ENCODE data around the gene CEP128. TPM values are rescaled to one million over a fixed set of nuclear protein-coding genes. Genes with fewer than 3 reads are reported as not detected.

Gene CEP128
- total RNA-seq, 1 donor from 2014 or later, result 9.7 TPM

GRCh38 chr14:80958939-80959338 lies 17.4 kb upstream of the CEP128 start:
- no peaks in the 10 kb centered on the region for H3K9me3 Mint-ChIP-seq (ENCODE audit: unreplicated experiment)

GRCh38 chr14:80958226-80958625 lies 16.7 kb upstream of the CEP128 start:
- H3K36me3 Mint-ChIP-seq (ENCODE audit: unreplicated experiment), result no peaks in the 10 kb centered on the region
- peaks cover 59% of the 10 kb centered on the region for H3K27me3 Mint-ChIP-seq (ENCODE audit: unreplicated experiment)
- no peaks in the 10 kb centered on the region for H3K9me3 Mint-ChIP-seq (ENCODE audit: unreplicated experiment)
- H3K27ac Mint-ChIP-seq (ENCODE audit: unreplicated experiment), result no peak overlapping the region
- H3K4me3 Mint-ChIP-seq (ENCODE audit: unreplicated experiment), result no peak overlapping the region
- no peak for DNase-seq (ENCODE audit: extremely low spot score, unreplicated experiment)
- peaks cover 8% of the 10 kb centered on the region for H3K4me1 Mint-ChIP-seq (ENCODE audit: unreplicated experiment)
- no peak for TF ChIP-seq CTCF (IDR thresholded peaks at IDR 0.05)

More at GRCh38 chr14:80958939-80959338, 17.4 kb upstream of the CEP128 start:
- Mint-ChIP-seq H3K27me3 (ENCODE audit: unreplicated experiment) (peaks cover 60% of the 10 kb centered on the region), H3K4me1 (ENCODE audit: unreplicated experiment) (peaks cover 8% of the 10 kb centered on the region), H3K4me3 (ENCODE audit: unreplicated experiment) (no peak overlapping the region), H3K36me3 (ENCODE audit: unreplicated experiment) (no peaks in the 10 kb centered on the region), H3K27ac (ENCODE audit: unreplicated experiment) (no peak overlapping the region)
- TF ChIP-seq CTCF (IDR thresholded peaks at IDR 0.05), result no peak
- DNase-seq (ENCODE audit: extremely low spot score, unreplicated experiment), result no peak

- peaks cover 8% of the 10 kb centered on the region for H3K4me1 Mint-ChIP-seq (ENCODE audit: unreplicated experiment)
- H3K36me3 Mint-ChIP-seq (ENCODE audit: unreplicated experiment), result no peaks in the 10 kb centered on the region
- TF ChIP-seq CTCF (IDR thresholded peaks at IDR 0.05), result no peak
- no peak overlapping the region for H3K27ac Mint-ChIP-seq (ENCODE audit: unreplicated experiment)
- no peaks in the 10 kb centered on the region for H3K9me3 Mint-ChIP-seq (ENCODE audit: unreplicated experiment)
- no peak overlapping the region for H3K4me3 Mint-ChIP-seq (ENCODE audit: unreplicated experiment)
- H3K27me3 Mint-ChIP-seq (ENCODE audit: unreplicated experiment), result peaks cover 55% of the 10 kb centered on the region
- DNase-seq (ENCODE audit: extremely low spot score, unreplicated experiment), result no peak
These were observed 16.1 kb upstream of the CEP128 start for GRCh38 chr14:80957613-80958012.

GRCh38 chr14:80956922-80957321 lies 15.4 kb upstream of the CEP128 start:
- no peak for TF ChIP-seq CTCF (IDR thresholded peaks at IDR 0.05)
- H3K36me3 Mint-ChIP-seq (ENCODE audit: unreplicated experiment), result no peaks in the 10 kb centered on the region
- H3K27me3 Mint-ChIP-seq (ENCODE audit: unreplicated experiment), result peaks cover 57% of the 10 kb centered on the region
- no peak overlapping the region for H3K27ac Mint-ChIP-seq (ENCODE audit: unreplicated experiment)
- H3K4me3 Mint-ChIP-seq (ENCODE audit: unreplicated experiment), result no peak overlapping the region
- H3K4me1 Mint-ChIP-seq (ENCODE audit: unreplicated experiment), result peaks cover 8% of the 10 kb centered on the region
- no peaks in the 10 kb centered on the region for H3K9me3 Mint-ChIP-seq (ENCODE audit: unreplicated experiment)
- DNase-seq (ENCODE audit: extremely low spot score, unreplicated experiment), result no peak

- peaks cover 8% of the 10 kb centered on the region for H3K4me1 Mint-ChIP-seq (ENCODE audit: unreplicated experiment)
- no peak overlapping the region for H3K27ac Mint-ChIP-seq (ENCODE audit: unreplicated experiment)
- H3K9me3 Mint-ChIP-seq (ENCODE audit: unreplicated experiment), result no peaks in the 10 kb centered on the region
- H3K27me3 Mint-ChIP-seq (ENCODE audit: unreplicated experiment), result peaks cover 60% of the 10 kb centered on the region
- DNase-seq (ENCODE audit: extremely low spot score, unreplicated experiment), result no peak
- H3K4me3 Mint-ChIP-seq (ENCODE audit: unreplicated experiment), result no peak overlapping the region
- TF ChIP-seq CTCF (IDR thresholded peaks at IDR 0.05), result no peak
- H3K36me3 Mint-ChIP-seq (ENCODE audit: unreplicated experiment), result no peaks in the 10 kb centered on the region
These were observed 14.6 kb upstream of the CEP128 start for GRCh38 chr14:80956102-80956501.
